ENCODE results near the gene HAT1. TPM values are rescaled to one million over a fixed set of nuclear protein-coding genes. Genes with fewer than 3 reads are reported as not detected.

HAT1 gene
- total and polyA plus RNA-seq, 10 of the 15 experiments (the other 5 are each of a cell fraction or from before 2014, with no cell fraction given): 60.0 to 225 (median 130) TPM

GRCh38 chr2:171893824-171894611, 28.2 kb upstream of the HAT1 start, which contains the start of gene SLC25A12 (continued):
- no peak for TF ChIP-seq CEBPZ (IDR thresholded peaks at IDR 0.05; ENCODE audit: low read depth, low read length)
- TF ChIP-seq SIN3A (IDR thresholded peaks at IDR 0.05; ENCODE audit: low read depth, low read length): peak; percentile 80; the same call in 1 of the 2 replicates
- TF ChIP-seq, protein P1, sequence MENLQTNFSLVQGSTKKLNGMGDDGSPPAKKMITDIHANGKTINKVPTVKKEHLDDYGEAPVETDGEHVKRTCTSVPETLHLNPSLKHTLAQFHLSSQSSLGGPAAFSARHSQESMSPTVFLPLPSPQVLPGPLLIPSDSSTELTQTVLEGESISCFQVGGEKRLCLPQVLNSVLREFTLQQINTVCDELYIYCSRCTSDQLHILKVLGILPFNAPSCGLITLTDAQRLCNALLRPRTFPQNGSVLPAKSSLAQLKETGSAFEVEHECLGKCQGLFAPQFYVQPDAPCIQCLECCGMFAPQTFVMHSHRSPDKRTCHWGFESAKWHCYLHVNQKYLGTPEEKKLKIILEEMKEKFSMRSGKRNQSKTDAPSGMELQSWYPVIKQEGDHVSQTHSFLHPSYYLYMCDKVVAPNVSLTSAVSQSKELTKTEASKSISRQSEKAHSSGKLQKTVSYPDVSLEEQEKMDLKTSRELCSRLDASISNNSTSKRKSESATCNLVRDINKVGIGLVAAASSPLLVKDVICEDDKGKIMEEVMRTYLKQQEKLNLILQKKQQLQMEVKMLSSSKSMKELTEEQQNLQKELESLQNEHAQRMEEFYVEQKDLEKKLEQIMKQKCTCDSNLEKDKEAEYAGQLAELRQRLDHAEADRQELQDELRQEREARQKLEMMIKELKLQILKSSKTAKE (IDR thresholded peaks at IDR 0.05; ENCODE audit: low read depth, poor library complexity, severe bottlenecking): peak; percentile 6
- no peak for TF ChIP-seq CHD1 (IDR thresholded peaks at IDR 0.05; ENCODE audit: low read depth, low read length)
- TF ChIP-seq PML (IDR thresholded peaks at IDR 0.05; ENCODE audit: low read length): peak; percentile 79
- TF ChIP-seq FOXK2 (IDR thresholded peaks at IDR 0.05): no peak
- TF ChIP-seq SUZ12 (IDR thresholded peaks at IDR 0.05; ENCODE audit: unreplicated experiment): no peak
- TF ChIP-seq HDAC6 (IDR thresholded peaks at IDR 0.05; ENCODE audit: unreplicated experiment): no peak
